GM21576 (cell line): ENCODE measurements around the gene CCN5.
"Not testable (repeated sequence)": the region's sequence is repeated elsewhere in the genome, so short reads cannot be mapped to it uniquely, and the experiment has no call there.

Source experiments
- ATAC-seq: cut with Tn5 transposase; IDR thresholded peaks from one replicate; pipeline ENCODE4 v1.9.1; 2021; ENCODE audit warnings: mild to moderate bottlenecking, moderate library complexity; ENCODE audit not compliant: unreplicated experiment

Gene CCN5

GRCh38 chr20:44756011-44756688 lies 41.0 kb downstream of the CCN5 start:
- no peak for ATAC-seq

- ATAC-seq = no peak
Observed at GRCh38 chr20:44756956-44757355, 41.8 kb downstream of the CCN5 start.

- no peak for ATAC-seq
Observed at GRCh38 chr20:44758247-44759101, 43.3 kb downstream of the CCN5 start.

- no peak for ATAC-seq
Observed at GRCh38 chr20:44759595-44759994, 44.4 kb downstream of the CCN5 start.

- no peak for ATAC-seq
Observed at GRCh38 chr20:44761423-44761822, 46.3 kb downstream of the CCN5 start.

GRCh38 chr20:44762466-44763140 lies 47.4 kb downstream of the CCN5 start:
- ATAC-seq = no peak

GRCh38 chr20:44763798-44764197 lies 48.6 kb downstream of the CCN5 start:
- ATAC-seq = not testable (repeated sequence)

- no peak for ATAC-seq
Observed at GRCh38 chr20:44765091-44765490, 49.9 kb downstream of the CCN5 start.

- no peak for ATAC-seq
Observed at GRCh38 chr20:44765701-44766347, 50.7 kb downstream of the CCN5 start.

GRCh38 chr20:44768256-44768655 lies 53.1 kb downstream of the CCN5 start:
- no peak for ATAC-seq

GRCh38 chr20:44768854-44769480 lies 53.8 kb downstream of the CCN5 start:
- ATAC-seq = no peak

GRCh38 chr20:44769481-44769863 lies 54.3 kb downstream of the CCN5 start:
- no peak for ATAC-seq

- no peak for ATAC-seq
Observed at GRCh38 chr20:44770484-44771171, 55.5 kb downstream of the CCN5 start.

GRCh38 chr20:44771172-44771535 lies 56.0 kb downstream of the CCN5 start:
- no peak for ATAC-seq

GRCh38 chr20:44772636-44773035 lies 57.5 kb downstream of the CCN5 start:
- ATAC-seq = no peak

GRCh38 chr20:44773070-44773829 lies 58.1 kb downstream of the CCN5 start:
- ATAC-seq = no peak

- ATAC-seq = no peak
Observed at GRCh38 chr20:44776980-44777379, 61.8 kb downstream of the CCN5 start.
